ENCODE measurements around the gene MARK3. TPM values are rescaled to one million over a fixed set of nuclear protein-coding genes. Genes with fewer than 3 reads are reported as not detected.

Gene MARK3
- total RNA-seq, 2 experiments from 2014 or later: 68.4 to 69.2 TPM

- no peak for DNase-seq
- Mint-ChIP-seq H3K4me1 (ENCODE audit: low read depth) (no peaks in the 10 kb centered on the region), H3K27me3 (no peaks in the 10 kb centered on the region), H3K4me3 (no peak overlapping the region), H3K9me3 (no peaks in the 10 kb centered on the region), H3K27ac (no peak overlapping the region), H3K36me3 (ENCODE audit: low read depth) (peaks cover 12% of the 10 kb centered on the region)
- ChIA-PET CTCF (interaction anchor here (3.3 kb wide), 1 partner anchor 9 kb away, joined by 13 read pairs; no protein-coding TSS in a partner anchor), POLR2A (interaction anchor here (0.6 kb wide), 1 partner anchor 157 kb away, joined by 3 read pairs; no protein-coding TSS in a partner anchor)
- intact Hi-C loops (cut with micrococcal nuclease): no loop called here
- no peak for ATAC-seq
- TF ChIP-seq, protein P1, sequence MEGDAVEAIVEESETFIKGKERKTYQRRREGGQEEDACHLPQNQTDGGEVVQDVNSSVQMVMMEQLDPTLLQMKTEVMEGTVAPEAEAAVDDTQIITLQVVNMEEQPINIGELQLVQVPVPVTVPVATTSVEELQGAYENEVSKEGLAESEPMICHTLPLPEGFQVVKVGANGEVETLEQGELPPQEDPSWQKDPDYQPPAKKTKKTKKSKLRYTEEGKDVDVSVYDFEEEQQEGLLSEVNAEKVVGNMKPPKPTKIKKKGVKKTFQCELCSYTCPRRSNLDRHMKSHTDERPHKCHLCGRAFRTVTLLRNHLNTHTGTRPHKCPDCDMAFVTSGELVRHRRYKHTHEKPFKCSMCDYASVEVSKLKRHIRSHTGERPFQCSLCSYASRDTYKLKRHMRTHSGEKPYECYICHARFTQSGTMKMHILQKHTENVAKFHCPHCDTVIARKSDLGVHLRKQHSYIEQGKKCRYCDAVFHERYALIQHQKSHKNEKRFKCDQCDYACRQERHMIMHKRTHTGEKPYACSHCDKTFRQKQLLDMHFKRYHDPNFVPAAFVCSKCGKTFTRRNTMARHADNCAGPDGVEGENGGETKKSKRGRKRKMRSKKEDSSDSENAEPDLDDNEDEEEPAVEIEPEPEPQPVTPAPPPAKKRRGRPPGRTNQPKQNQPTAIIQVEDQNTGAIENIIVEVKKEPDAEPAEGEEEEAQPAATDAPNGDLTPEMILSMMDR (IDR thresholded peaks at IDR 0.05): no peak
Measured at GRCh38 chr14:103491691-103492090, 106.5 kb downstream of the MARK3 start.

DNA sequence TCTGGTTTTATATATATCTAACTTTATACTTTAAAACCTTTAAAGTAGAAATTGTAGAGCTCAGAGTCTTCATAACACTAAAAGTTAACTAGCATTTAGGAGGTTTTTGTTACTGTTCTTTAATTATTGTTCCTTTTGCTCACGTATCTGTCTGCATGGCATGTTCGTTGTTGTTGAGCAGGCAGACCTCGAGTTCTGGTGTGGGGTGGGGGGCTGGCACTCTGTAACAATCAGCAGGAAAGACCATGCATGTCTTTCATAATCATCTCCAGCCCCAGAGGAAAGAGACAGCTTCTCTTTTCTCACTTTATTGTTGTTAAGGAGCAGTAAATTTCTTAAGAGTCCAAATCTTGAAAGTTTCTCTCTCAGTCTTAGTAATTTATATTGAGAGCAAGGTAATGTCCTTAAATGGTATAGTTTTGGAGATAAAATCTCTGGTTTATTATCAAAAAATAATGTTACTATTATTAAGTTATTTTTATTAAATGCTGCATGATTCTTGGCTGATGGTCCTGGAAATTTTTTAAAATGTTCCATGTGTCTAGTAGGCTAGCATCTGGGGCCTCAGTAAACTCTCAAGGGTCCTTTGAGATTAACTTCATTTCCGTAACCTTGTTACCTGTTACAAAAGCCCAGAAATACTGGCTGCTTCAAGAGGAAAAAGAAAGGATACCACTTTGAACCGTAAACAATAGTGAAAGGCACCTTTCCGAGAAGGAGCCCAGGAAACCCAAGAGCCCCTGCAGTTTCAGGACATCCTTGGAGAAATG lies 107.1 kb downstream of the MARK3 start:
- CTCF ChIA-PET: interaction anchor here (3.3 kb wide), 1 partner anchor 9 kb away, joined by 13 read pairs; no protein-coding TSS in a partner anchor
- no peaks in the 10 kb centered on the region for H3K4me1 Mint-ChIP-seq (ENCODE audit: low read depth)
- H3K9me3 Mint-ChIP-seq: no peaks in the 10 kb centered on the region
- ATAC-seq (no peak), DNase-seq (no peak)
- TF ChIP-seq, protein P1 (IDR thresholded peaks at IDR 0.05): no peak
- H3K4me3 Mint-ChIP-seq: no peak overlapping the region
- peaks cover 14% of the 10 kb centered on the region for H3K36me3 Mint-ChIP-seq (ENCODE audit: low read depth)
- no peak overlapping the region for H3K27ac Mint-ChIP-seq
- H3K27me3 Mint-ChIP-seq: no peaks in the 10 kb centered on the region
- intact Hi-C loops (cut with micrococcal nuclease): no loop called here
- POLR2A ChIA-PET: interaction anchor here (0.6 kb wide), 1 partner anchor 157 kb away, joined by 3 read pairs; no protein-coding TSS in a partner anchor

GRCh38 chr14:103495854-103496253 lies 110.6 kb downstream of the MARK3 start:
- intact Hi-C loops (cut with micrococcal nuclease): no loop called here
- ChIA-PET CTCF (no interaction called here), POLR2A (no interaction called here)
- ATAC-seq (no peak), DNase-seq (no peak)
- Mint-ChIP-seq H3K27me3 (no peaks in the 10 kb centered on the region), H3K27ac (no peak overlapping the region), H3K4me3 (no peak overlapping the region), H3K9me3 (no peaks in the 10 kb centered on the region), H3K4me1 (ENCODE audit: low read depth) (peaks cover 8% of the 10 kb centered on the region), H3K36me3 (ENCODE audit: low read depth) (peaks cover 14% of the 10 kb centered on the region)
- TF ChIP-seq, protein P1 (IDR thresholded peaks at IDR 0.05): no peak

GRCh38 chr14:103496776-103497175 lies 111.6 kb downstream of the MARK3 start:
- no peaks in the 10 kb centered on the region for H3K9me3 Mint-ChIP-seq
- ChIA-PET CTCF (interaction anchor here (1.1 kb wide), 1 partner anchor 119 kb away, joined by 3 read pairs; no protein-coding TSS in a partner anchor), POLR2A (no interaction called here)
- TF ChIP-seq, protein P1 (IDR thresholded peaks at IDR 0.05): no peak
- H3K36me3 Mint-ChIP-seq (ENCODE audit: low read depth): peaks cover 16% of the 10 kb centered on the region
- H3K27ac Mint-ChIP-seq: no peak overlapping the region
- ATAC-seq (no peak), DNase-seq (no peak)
- H3K4me3 Mint-ChIP-seq: no peak overlapping the region
- peaks cover 8% of the 10 kb centered on the region for H3K4me1 Mint-ChIP-seq (ENCODE audit: low read depth)
- H3K27me3 Mint-ChIP-seq: no peaks in the 10 kb centered on the region
- intact Hi-C loops (cut with micrococcal nuclease): no loop called here

DNA sequence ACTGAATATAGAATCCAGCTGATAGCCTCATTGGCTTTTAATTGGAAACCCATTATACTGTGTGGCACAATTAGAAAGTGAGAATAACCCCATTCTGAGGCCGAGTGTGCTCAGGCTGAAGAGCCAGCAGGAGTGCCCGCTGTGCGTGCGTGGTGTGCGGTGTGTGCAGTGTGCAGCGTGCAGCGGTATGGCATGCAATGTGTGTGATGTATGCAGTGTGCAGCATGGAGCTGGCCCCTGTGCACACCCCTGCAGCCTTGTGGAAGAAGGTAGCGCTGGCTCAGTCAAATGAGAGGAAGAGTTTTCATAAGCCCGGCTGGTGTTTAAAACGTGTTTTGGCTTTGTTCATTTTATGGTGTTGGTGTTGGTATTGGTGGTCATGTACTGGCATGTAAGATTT lies 114.5 kb downstream of the MARK3 start:
- TF ChIP-seq, protein P1 (IDR thresholded peaks at IDR 0.05): no peak
- Mint-ChIP-seq H3K9me3 (no peaks in the 10 kb centered on the region), H3K27me3 (no peaks in the 10 kb centered on the region), H3K36me3 (ENCODE audit: low read depth) (peaks cover 30% of the 10 kb centered on the region), H3K27ac (no peak overlapping the region), H3K4me1 (ENCODE audit: low read depth) (peaks cover 8% of the 10 kb centered on the region), H3K4me3 (no peak overlapping the region)
- DNase-seq (no peak), ATAC-seq (peak; percentile 14)
- ChIA-PET POLR2A (interaction anchor here (1.0 kb wide), 1 partner anchor 62 kb away, joined by 4 read pairs; no protein-coding TSS in a partner anchor), CTCF (interaction anchor here (0.7 to 2.4 kb wide), 18 partner anchors 9 to 167 kb away, joined by 3 to 9 read pairs (median 4); no protein-coding TSS in a partner anchor)
- intact Hi-C loops (cut with micrococcal nuclease): no loop called here
